Stimulated activated CD4-positive, alpha-beta T cell treated with anti-CD3 and anti-CD28 coated beads, Interleukin-4, amount 100 ng/mL, for 24 hours (primary cell): ENCODE data around the gene FOXRED2.
A peak's percentile ranks its signal among the peaks of the same experiment; 100 is the strongest.

Source experiments
- DNase-seq: peaks from one replicate; pipeline ENCODE4 v3.0.0-alpha.2; 2020

The FOXRED2 gene

GRCh38 chr22:36445158-36445668 is 61.6 kb downstream of the FOXRED2 start:
- no peak for DNase-seq

DNA sequence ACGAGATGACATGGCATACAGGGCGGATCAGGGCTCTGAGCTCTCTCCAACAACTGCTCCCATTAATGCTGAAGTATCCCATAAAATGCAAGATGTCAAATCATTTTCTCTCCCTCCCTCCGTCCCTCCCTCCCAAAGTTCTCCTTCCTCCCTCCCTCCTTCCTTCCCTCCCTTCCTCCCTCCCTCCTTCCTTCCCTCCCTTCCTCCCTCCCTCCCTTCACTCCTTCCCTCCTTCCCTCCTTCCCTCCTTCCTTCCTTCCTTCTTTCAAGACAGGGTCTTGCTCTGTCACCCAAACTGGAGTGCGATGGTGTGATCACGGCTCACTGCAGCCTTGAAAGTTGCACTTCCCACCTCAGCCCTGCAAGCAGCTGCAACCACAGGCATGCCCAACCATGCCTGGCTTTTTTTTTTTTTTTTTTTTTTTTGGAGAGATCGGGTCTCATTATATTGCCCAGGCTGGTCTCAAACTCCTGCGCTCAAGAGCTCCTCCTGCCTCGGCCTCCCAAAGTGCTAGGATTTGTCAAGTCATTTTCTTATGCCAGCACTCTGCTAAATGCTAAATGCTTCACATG is 63.6 kb downstream of the FOXRED2 start:
- no peak for DNase-seq

GRCh38 chr22:36442506-36443197 is 64.2 kb downstream of the FOXRED2 start:
- no peak for DNase-seq

DNA sequence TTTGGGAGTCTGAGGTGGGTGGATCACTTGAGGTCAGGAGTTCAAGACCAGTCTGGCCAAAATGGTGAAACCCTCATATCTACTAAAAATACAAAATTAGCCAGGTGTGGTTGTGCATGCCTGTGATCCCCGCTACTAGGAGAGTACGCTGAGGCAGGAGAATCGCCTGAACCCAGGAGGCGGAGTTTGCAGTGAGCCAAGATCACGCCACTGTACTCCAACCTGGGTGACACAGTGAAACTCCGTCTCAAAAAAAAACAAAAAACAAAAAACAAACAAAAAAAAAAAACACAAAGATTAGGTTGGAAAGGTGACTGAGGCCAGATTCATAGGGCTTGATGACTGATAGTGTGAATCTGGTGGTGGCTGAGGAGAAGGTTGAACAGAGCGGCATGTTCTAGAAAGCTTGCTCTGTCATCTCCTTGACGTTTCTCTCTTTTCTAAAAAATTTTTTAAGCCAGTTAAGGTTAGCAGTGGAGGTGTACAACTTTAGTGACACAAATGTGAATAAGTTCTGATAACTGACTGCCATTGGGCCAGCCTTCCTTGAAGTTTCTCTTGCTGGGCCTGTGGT is 66.3 kb downstream of the FOXRED2 start:
- no peak for DNase-seq

DNA sequence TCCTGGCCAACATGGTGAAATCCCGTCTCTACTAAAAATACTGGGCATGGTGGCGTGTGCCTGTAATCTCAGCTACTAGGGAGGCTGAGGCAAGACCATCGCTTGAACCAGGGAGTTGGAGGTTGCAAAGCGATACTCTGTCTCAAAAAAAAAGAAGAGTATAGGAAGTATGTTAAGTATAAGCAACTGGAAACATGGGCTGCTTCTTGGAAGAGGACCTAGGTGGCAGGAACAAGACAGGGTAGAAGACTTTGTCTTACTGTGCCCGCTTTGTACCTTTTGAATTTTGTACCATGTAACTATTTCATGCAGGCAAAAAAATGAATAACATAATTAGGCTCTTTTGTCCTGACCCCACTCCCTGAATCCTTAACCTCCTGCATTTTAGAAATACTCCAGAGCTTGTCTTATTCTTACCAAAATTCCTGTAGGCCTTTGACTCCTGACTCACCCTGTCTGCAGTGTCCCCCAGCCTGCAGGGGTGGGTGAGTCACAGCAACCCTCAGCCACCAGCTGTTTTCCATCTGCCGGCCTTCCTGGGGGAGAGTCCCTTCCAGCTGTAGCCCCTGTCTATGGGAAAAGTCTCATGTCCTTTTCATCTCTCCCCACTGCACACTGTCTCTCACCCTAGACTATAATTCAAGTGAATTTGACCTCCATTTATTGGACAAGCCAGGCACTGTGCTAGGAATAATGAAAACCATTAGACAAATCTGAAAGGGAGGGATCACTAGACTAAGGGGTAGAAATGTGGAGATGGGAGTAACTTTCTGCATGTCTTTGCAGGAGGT is 67.2 kb downstream of the FOXRED2 start:
- DNase-seq = peak; percentile 40
